GM18519 (cell line): ENCODE measurements around the gene SCN5A.

Source experiments
- ATAC-seq: cut with Tn5 transposase; IDR thresholded peaks from one replicate; pipeline ENCODE4 v1.9.1; 2021; ENCODE audit warnings: mild to moderate bottlenecking, moderate library complexity; ENCODE audit not compliant: unreplicated experiment, low FRiP score

SCN5A gene

DNA sequence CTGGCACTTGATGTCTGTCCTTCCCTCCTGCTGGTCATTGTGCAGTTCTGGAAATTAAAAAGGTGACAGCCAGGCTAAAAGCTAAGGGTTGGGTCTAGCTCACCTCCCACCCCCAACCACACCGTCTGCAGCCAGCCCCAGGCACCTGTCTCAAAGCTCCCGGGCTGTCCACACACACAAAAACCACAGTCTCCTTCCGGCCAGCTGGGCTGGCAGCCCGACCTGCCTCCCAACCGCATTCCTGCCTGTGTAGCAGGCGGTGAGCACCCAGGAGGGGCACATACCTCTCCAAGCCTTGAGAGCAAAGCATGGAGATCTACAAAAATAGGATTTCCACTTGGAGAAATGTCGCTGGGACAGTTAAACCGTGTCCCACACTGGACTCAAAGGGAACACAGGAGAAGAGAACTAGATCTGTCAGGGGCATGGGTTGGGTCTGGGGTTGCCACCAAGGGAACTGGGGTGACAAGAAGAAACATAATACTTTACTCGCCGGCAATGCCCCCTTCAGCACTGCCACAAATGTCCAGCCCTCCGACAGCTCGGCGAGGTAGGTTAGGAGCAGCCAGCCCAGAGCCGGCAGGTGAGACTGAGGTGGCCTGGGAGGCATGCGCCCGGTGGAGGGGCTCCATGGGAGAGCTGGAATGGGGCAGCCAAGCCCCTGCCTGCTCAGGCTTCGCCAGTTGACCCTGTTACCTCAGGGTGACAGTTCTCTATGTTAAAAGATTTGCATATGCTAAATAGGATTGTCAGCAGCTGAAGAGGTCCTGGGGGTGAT lies 101.1 kb downstream of the SCN5A start:
- ATAC-seq: no peak

- no peak for ATAC-seq
These were observed 103.5 kb downstream of the SCN5A start for GRCh38 chr3:38545983-38546382.

DNA sequence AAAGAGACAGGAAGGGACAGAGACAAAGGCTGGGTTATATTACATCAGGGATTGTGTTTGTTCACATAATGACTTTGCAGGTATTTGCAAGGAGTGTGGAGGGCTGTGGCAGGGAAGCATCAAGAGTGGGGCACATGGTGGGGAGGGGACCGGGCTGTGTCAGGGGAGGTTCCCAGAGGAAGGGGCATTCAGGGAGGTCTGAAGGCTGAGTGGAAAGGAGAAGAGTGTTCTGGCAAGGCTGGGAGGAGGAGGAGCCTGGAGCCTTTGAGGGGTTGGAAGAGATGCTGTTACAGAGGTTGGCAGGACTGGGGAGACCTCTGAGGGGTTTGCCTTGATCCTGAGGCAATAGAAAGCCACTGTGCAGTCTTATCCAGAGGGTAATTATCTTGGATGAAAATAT lies 103.9 kb downstream of the SCN5A start:
- ATAC-seq: no peak

GRCh38 chr3:38544926-38545325 lies 104.6 kb downstream of the SCN5A start:
- no peak for ATAC-seq

DNA sequence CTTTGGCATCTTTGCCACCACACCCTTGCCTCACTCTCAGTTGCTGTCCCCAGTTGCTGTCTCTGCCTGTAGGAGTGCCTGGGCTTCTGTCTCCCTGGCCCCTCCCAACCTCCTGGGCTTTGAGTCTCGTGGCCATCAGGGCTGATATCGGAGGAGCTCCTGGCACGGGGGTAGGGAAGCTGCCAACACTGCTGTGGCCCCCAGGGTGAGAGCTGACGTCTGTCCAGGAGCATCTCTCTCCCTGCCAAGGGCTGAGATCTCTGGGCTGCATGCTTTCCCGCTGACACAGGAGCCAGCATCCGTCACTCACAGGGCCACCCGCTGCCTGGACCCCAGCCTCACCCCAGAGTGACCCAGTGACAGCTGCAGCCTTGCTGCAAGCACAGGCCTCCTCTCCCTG lies 105.9 kb downstream of the SCN5A start:
- no peak for ATAC-seq

DNA sequence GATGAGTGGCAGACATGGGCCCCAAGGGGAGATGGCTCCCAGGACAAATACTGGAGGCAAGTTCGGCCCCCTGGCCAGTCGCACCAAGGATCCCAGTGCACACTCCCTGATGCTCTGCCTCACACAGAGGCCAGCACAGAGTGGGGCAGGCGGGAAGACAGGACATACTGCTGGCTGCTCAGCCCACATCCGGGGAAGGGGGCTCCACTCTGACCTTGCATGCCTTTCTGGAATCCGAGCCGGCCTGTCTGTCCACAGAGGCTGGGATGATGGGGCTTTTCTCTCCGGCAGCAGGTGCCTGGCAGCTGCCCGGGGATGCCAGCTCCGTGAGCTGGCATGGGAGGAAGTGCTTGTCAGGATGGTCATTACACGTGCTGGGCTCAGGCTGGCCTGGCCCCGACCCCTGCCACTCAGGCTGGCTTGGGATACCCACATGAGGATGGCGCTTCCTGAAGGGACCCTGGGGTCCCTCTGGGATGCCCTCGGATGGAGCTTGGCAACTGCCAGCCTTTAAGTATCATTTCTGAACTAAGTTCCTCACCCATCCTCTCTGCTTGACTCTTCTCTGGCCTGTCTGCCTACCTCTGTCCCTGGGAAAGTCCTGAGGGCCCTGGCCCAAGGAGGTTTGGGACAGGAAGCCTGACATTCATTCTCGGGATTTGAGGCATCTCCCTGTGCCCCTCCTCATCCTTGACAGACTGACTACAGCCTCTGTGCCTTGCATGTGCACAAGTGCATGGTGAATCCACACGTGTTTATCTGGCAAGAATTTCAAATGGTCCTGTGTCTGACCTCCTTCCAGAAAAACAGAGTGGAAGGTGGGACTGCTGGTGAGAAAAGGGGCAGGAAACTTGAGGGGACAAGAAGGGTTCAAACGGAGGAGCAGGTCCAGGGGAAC lies 106.8 kb downstream of the SCN5A start:
- no peak for ATAC-seq

DNA sequence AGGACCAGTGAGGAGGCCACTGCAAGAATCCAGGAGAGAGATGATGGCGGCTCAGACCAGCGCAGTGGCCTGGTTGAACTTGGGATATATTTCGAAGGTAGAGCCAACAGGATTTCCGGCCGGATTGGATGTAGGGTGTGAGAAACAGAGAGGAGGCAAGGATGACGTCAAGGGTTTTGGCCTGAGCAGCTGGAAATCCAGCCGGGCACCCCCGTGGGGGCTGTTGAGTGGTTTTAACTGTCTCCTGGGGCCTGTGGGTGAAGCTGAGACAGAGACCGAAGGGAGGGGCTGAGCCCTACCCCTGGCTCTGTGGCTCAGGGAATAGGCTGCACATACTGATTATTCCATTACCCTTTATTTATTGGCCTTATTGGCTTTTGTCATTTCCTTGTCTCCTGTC lies 107.7 kb downstream of the SCN5A start:
- no peak for ATAC-seq

DNA sequence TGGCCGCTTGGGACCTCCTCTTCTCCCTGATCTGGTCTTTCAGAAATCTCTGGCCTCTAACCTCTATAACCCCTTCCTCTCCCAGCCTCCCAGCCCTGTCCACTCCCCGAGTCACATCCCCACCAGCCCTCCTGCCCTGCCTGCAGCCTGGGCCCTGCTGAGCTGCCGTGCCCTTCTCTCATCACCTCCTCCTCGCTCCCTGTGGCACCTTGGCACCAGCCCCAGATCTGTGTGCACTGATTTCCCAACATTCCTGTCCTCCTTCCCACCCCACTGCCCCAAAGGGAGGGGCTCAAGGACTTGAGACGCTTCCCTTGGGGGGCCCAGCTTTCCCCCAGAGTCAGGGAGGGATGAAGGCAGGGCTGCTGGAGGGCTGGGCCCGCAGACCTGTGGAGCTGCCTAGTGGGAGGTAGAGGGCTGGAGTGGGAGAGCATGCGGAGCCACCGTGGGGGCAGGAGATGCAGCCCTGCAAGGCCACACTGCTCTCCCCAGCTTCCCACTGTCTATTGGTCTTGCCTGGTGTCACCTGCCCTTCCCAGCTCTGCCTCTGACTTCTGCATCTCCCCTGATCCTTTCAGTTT lies 110.6 kb downstream of the SCN5A start:
- no peak for ATAC-seq

DNA sequence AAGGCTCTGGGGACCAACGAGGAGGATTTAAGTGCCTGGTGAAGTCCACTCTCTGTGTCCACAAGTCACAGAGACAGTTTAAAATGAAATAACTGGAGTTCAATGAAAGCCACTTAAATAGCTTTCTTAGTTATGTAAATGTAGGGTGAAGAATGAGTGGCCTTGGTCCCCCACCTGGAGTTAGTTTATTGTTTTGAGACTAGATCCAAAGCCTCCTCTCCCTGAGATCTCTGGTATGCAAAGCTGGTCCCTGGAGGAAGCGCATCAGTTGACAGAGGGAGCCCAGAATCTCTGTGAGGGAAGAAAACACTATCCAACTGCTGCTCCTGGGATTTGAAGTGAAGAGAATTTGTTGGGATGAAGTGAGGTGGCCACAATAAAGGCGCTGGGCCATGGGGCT lies 112.8 kb downstream of the SCN5A start:
- ATAC-seq: no peak

GRCh38 chr3:38534604-38535003 lies 114.9 kb downstream of the SCN5A start:
- no peak for ATAC-seq

DNA sequence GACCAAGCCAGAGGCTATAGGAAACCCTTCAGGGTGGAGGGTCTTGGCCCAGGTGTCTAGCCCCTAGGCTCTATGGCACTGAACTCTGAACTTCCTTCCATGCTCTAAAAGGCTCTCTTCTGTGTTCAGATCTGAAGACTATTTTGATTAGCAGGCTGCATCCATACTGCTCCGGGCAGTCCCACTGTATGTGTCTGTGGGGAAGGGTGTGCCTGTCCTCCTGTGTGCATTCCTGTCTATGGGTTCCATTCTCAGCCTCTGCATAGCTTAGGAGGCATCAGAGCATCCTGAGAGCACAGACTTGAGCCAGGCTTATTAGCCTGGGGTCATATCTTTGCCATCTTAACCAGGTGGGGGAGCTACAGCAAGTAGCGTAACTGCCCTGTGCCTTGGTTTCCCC lies 115.3 kb downstream of the SCN5A start:
- no peak for ATAC-seq

GRCh38 chr3:38533285-38533976 lies 116.1 kb downstream of the SCN5A start:
- ATAC-seq: no peak

- ATAC-seq: no peak
These were observed 117.0 kb downstream of the SCN5A start for GRCh38 chr3:38532529-38532928.

- ATAC-seq: no peak
These were observed 121.0 kb downstream of the SCN5A start for GRCh38 chr3:38528457-38528856.

DNA sequence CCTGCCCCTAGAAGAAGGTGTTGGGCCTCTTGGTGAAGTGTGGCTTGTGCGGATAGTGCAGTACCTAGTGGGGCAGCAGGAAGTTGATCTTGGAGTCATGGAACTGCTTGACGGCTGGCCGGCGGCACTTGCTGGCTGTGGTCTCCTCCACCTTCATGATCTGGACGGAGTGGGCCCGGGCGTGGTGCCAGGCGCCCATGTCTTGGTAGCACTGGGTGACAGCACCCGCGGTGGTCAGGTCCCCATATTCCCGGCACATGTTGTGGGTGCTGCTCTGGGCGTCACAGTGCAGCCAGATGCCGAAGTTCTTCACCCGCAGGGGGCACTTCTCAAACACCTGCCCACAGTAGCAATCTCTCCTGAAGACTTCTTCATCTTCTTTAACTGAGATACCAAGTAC lies 122.7 kb downstream of the SCN5A start:
- ATAC-seq: no peak

DNA sequence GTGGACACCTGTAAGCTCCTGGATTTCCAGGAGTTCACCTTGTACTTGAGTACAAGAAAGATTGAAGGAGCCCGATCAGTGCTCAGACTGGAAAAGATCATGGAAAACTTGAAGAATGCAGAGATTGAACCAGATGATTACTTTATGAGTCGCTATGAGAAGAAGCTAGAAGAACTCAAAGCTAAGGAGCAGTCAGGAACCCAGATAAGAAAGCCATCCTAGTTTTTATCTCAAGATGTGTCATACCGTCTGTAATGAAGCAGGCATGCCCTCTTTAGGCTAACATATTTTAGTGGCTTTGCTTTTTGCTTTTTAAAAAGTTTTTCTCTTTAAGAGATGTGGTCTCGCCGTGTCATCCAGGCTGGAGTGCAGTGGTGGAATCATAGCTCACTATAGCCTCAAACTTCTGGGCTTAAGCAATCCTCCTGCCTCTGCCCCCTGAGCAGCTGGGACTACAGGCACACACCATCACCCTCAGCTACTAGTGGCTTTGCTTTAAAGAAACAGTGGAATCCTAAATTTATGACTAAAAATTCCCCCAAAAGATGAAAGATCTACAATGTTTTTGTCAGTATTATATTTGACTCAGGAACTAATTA lies 125.2 kb downstream of the SCN5A start:
- no peak for ATAC-seq

GRCh38 chr3:38522002-38522401 lies 127.5 kb downstream of the SCN5A start:
- no peak for ATAC-seq

DNA sequence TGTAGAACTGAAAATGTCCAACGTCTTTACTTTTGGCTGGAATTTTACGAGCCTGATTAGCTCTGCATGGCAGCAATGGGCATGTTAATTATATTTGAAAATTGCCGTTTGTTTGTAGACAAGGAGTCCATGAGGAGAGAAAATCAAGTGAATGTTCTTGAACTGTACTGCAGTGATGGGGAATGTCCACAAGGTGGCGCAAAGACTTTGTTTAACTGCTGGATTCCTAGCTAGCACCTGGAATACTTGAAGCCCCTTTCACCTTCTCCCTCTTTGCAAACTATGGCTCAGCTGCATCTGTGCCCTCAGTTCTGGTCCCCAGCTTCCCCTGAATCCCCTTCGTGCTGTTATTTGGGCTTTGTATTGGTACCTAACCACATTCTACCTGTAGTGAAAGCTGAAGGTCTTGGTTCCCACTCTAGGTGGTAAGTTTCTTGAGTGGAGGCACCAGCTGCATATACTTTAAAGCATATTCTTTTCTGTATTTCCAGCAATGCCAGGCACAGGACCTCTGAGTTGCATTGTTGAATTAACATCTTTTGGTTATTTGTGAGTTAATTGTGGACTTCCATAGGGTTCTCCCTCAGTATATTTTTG lies 128.0 kb downstream of the SCN5A start:
- peak; percentile 61 for ATAC-seq

DNA sequence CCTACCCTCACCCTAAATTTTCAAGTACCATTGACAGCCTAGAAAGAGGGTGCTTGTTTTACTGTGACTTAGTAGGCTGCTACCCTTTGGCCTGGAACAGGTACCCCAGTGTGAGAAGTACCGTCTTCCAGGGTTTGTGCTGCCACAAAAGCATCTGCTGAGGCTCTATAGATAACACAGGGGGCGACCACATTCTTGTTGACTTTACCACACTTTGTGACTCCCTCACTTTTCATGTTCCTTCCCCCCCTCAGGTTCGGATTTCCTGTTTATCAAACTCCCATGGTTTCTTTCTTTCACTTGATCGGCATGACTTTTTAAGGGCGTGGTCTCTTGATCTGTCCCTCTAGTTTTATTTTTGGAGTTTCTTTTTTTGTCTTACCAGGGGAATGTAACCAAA lies 129.8 kb downstream of the SCN5A start:
- no peak for ATAC-seq

DNA sequence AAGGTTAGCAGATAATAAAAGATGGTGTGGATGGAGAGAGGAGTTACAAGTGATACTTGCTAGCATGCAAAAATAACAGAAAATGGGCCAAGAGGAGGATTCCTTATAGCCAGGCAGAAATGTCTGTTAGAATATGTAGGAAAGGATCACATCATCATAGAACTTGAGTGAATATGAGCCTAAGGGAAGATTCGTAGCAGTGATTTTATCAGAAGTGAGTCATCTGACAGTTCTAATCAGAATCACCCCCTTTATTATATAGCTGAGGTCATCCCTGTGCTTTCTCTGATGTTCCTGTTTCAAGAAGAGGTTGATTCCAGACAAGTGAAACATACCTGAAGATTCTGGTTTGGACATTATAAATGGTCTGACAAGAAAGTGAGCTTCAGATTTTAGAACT lies 130.5 kb downstream of the SCN5A start:
- ATAC-seq: no peak
